Ovary (tissue), 9 donors: Measurements from ENCODE around the gene PCDH1. TPM values are rescaled to one million over a fixed set of nuclear protein-coding genes. Genes with fewer than 3 reads are reported as not detected.

Experiments used
- DNase-seq, 5 donors: peaks; one replicate each; pipeline ENCODE4 v3.0.0-alpha.2; 2019 to 2020
- H3K27ac ChIP-seq, 2 donors: fragments of 200-600 bp; one replicate each; pipeline versions ENCODE4 v1.5.1 to v1.8.0; 2019 to 2022
- H3K27me3 ChIP-seq: fragments of 200-600 bp; one replicate; pipeline ENCODE4 v1.8.0; 2022
- H3K36me3 ChIP-seq: fragments of 200-600 bp; sonication (generic); one replicate; pipeline ENCODE4 v1.5.1; 2019
- H3K4me1 ChIP-seq: one replicate; pipeline ENCODE4 v1.8.1; 2013; ENCODE audit warnings: mild to moderate bottlenecking, moderate library complexity; ENCODE audit not compliant: insufficient read depth
- H3K4me3 ChIP-seq: fragments of 200-600 bp; sonication (generic); one replicate; pipeline ENCODE4 v1.5.1; 2017
- H3K9me3 ChIP-seq, 2 donors: fragments of 200-600 bp in 1 of 2; sonication (generic) in 1 of 2; one replicate each; pipeline versions ENCODE4 v1.5.1 to v1.8.1; 2013 to 2019; ENCODE audit warnings: mild to moderate bottlenecking in 1 of 2, moderate library complexity in 1 of 2
- CTCF ChIP-seq, 3 donors: fragments of 450-650 bp in 2 of 3; fragments of 200-600 bp in 1 of 3; IDR thresholded peaks; one replicate each; pipeline versions ENCODE4 v1.5.1 to v1.8.0; 2016 to 2022; ENCODE audit warnings: antibody characterized with exemption in 3 of 3, mild to moderate bottlenecking in 1 of 3
- EP300 ChIP-seq: sonication (generic); formaldehyde crosslinking; IDR thresholded peaks from one replicate; pipeline ENCODE4 v1.6.1; 2017; ENCODE audit warnings: antibody characterized with exemption
- POLR2A ChIP-seq: fragments of 450-650 bp; IDR thresholded peaks from one replicate; pipeline ENCODE4 v1.6.1; 2017; ENCODE audit warnings: antibody characterized with exemption, mild to moderate bottlenecking, moderate library complexity
- whole genome bisulfite sequencing, 3 donors: extraction: QIAGEN DNeasy Blood & Tissue Kit in 1 of 3; methylation state at CpG; one replicate each; pipeline versions ENCODE4 v1.1.5 to v1.1.7; 2013 to 2017; 5-methylcytosine and 5-hydroxymethylcytosine counted together
- intact Hi-C, 4 donors: fragments of 100-400 bp; cut with DNase I; formaldehyde crosslinking; loops; one replicate each; pipeline versions ENCODE4 v1.11.0 to v1.15.1; 2022 to 2023
- polyA plus RNA-seq, 2 donors: library from polyadenylated mRNA; stranded (reverse); fragments of 200-250 nt in 1 of 2; fragments of 350-450 nt in 1 of 2; fragmentation: Illumina TruSeq in 1 of 2; extraction: RNeasy Lipid Tissue Mini Kit (QIAGEN cat#74804) in 1 of 2; gene quantifications; one replicate each; pipeline ENCODE4 v1.2.3, GENCODE V29; 2013 to 2014
- total RNA-seq, 7 donors: library from RNA; depleted of rRNA in 2 of 7; stranded (reverse); fragments of >200 nt in 2 of 7; fragmentation: NEBNext Ultra II Directional in 3 of 7; extraction: Animal tissue kit (Norgen Biotek cat#: 25700) in 3 of 7; gene quantifications; one replicate each; pipeline versions ENCODE4 v1.1.0 to v1.2.4, GENCODE V29; 2016 to 2023
- donor health status: DM: no; HTN: no; CAD: no; lungs with moderate emphysema.
- donor health status: DM: no; HTN: no; CAD: no.
- donor health status: Bipolar disorder and iron deficiency.
- donor health status: DM: yes; HTN: yes; CAD: no.
- donor health status: DM: no; HTN: no; CAD: no.
- donor health status: DM: yes; HTN: yes; CAD: no.

PCDH1 gene
- total and polyA plus RNA-seq, 9 donors, result 3.2 to 13.8 (median 7.0) TPM

- intact Hi-C loops, result no loop called here
- DNase-seq, result no peak
- no peaks in the 10 kb centered on the region for H3K4me1 ChIP-seq
- H3K9me3 ChIP-seq, result no peaks in the 10 kb centered on the region
- no peak for TF ChIP-seq CTCF (IDR thresholded peaks at IDR 0.05)
- no peak for TF ChIP-seq POLR2A
- no peak for TF ChIP-seq EP300
- no peaks in the 10 kb centered on the region for H3K27me3 ChIP-seq
- H3K27ac ChIP-seq, result no peak overlapping the region
- 65 to 76% (median 68%) methylated on average over 3 of the region's 3 CpGs for WGBS, 3 donors
- no peak overlapping the region for H3K4me3 ChIP-seq
- no peaks in the 10 kb centered on the region for H3K36me3 ChIP-seq
Measured at GRCh38 chr5:141840280-141840812, 37.9 kb downstream of the PCDH1 start.

- no peak for TF ChIP-seq EP300
- no peak for TF ChIP-seq CTCF (IDR thresholded peaks at IDR 0.05)
- TF ChIP-seq POLR2A, result no peak
- no peaks in the 10 kb centered on the region for H3K4me1 ChIP-seq
Measured at GRCh38 chr5:141839015-141839513, 39.1 kb downstream of the PCDH1 start.

GRCh38 chr5:141838326-141839014, 39.7 kb downstream of the PCDH1 start:
- 37 to 53% (median 39%) methylated on average over 11 of the region's 11 CpGs for WGBS, 3 donors
- Histone ChIP-seq H3K27me3 (no peaks in the 10 kb centered on the region), H3K4me3 (no peak overlapping the region), H3K27ac (no peak overlapping the region), H3K4me1 (no peaks in the 10 kb centered on the region), H3K36me3 (no peaks in the 10 kb centered on the region), H3K9me3 (no peaks in the 10 kb centered on the region)
- intact Hi-C loops, result no loop called here
- DNase-seq, result no peak
- TF ChIP-seq CTCF (IDR thresholded peaks at IDR 0.05) (no peak), EP300 (no peak), POLR2A (no peak)

More at GRCh38 chr5:141839015-141839513, 39.1 kb downstream of the PCDH1 start:
- DNase-seq, result no peak
- WGBS, 3 donors, result 53 to 68% (median 60%) methylated on average over 11 of the region's 11 CpGs
- no peaks in the 10 kb centered on the region for H3K27me3 ChIP-seq
- H3K27ac ChIP-seq, result no peak overlapping the region
- H3K36me3 ChIP-seq, result no peaks in the 10 kb centered on the region
- intact Hi-C loops, result no loop called here
- no peak overlapping the region for H3K4me3 ChIP-seq
- H3K9me3 ChIP-seq, result no peaks in the 10 kb centered on the region

- Histone ChIP-seq H3K4me1 (no peaks in the 10 kb centered on the region), H3K4me3 (no peak overlapping the region), H3K27me3 (no peaks in the 10 kb centered on the region), H3K27ac (no peak overlapping the region), H3K36me3 (no peaks in the 10 kb centered on the region), H3K9me3 (no peaks in the 10 kb centered on the region)
- intact Hi-C loops, result no loop called here
- no peak for TF ChIP-seq EP300
- TF ChIP-seq CTCF (IDR thresholded peaks at IDR 0.05), result no peak
- no peak for TF ChIP-seq POLR2A
- WGBS, 3 donors, result 10 to 11% (median 11%) methylated on average over 13 of the region's 13 CpGs
- DNase-seq, result no peak
Measured at GRCh38 chr5:141835928-141836670, 42.1 kb downstream of the PCDH1 start.
